GM12873 (cell line): Measurements from ENCODE around the gene RABGAP1L.

Experiments
- TF ChIP-seq, protein P1 (sequence below): IDR thresholded peaks from 2 replicates; pipeline ENCODE4 v1.5.1; 2012; ENCODE audit warnings: low read depth, mild to moderate bottlenecking, moderate library complexity, low read length, control low read depth; ENCODE audit not compliant: insufficient read depth; ENCODE audit errors: missing control alignments

The RABGAP1L gene

GRCh38 chr1:174720618-174721017 is 561.3 kb downstream of the RABGAP1L start:
- TF ChIP-seq, protein P1, sequence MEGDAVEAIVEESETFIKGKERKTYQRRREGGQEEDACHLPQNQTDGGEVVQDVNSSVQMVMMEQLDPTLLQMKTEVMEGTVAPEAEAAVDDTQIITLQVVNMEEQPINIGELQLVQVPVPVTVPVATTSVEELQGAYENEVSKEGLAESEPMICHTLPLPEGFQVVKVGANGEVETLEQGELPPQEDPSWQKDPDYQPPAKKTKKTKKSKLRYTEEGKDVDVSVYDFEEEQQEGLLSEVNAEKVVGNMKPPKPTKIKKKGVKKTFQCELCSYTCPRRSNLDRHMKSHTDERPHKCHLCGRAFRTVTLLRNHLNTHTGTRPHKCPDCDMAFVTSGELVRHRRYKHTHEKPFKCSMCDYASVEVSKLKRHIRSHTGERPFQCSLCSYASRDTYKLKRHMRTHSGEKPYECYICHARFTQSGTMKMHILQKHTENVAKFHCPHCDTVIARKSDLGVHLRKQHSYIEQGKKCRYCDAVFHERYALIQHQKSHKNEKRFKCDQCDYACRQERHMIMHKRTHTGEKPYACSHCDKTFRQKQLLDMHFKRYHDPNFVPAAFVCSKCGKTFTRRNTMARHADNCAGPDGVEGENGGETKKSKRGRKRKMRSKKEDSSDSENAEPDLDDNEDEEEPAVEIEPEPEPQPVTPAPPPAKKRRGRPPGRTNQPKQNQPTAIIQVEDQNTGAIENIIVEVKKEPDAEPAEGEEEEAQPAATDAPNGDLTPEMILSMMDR: no peak

DNA sequence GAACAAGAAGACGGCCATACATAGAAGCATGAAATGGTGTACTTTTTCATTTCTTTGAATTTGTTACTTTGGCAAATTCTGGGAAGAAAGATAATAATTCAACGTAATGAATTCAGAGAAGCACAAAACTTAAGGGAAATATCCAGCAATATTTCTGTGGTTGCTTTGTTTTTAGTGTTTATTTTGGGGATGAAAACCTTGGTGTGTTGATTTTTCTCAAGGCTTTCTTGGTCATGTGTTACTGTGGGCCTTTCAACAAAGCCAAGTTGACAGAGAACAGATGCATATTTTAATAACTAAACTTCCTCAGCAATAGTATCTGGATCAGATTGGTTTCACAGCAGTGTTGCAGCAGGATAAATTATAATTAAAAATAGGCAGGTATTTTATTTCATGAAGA is 561.9 kb downstream of the RABGAP1L start:
- TF ChIP-seq, protein P1: no peak

GRCh38 chr1:174723816-174724215 is 564.5 kb downstream of the RABGAP1L start:
- TF ChIP-seq, protein P1: no peak

- TF ChIP-seq, protein P1: no peak
Measured at GRCh38 chr1:174724219-174724618, 564.9 kb downstream of the RABGAP1L start.

DNA sequence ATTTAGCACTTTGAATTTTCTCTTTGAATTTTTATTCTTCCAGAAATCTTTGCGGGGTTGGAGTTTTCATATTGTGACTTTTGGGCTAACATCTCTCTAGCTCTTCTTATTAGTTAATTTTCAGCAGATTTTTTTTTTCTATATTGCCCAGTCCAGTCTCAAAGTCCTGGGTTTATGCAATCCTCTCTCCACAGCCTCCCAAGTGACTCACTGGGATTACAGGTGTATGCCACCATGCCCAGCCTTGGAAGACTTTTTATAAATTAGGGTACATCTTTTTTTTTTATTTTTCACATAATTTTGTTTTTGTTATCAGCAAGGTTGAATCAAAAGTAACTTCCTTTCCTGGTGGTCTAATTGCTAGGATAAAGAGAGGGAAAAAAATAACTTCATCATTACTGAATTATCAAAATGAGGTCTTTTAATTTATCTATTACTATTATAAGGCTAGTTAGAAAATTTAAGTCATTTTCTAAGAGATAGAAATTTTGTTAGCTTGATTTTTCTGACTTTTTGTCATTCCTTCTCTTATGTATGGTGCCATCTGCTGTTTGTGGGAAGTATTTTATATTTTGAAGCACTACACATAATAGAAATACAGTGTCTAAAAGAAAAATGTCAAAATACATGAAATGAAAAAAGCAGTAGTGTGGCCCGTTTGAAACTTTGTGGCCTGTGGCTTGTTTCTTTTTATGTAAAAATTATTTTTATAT is 567.0 kb downstream of the RABGAP1L start:
- TF ChIP-seq, protein P1: peak; percentile 39

DNA sequence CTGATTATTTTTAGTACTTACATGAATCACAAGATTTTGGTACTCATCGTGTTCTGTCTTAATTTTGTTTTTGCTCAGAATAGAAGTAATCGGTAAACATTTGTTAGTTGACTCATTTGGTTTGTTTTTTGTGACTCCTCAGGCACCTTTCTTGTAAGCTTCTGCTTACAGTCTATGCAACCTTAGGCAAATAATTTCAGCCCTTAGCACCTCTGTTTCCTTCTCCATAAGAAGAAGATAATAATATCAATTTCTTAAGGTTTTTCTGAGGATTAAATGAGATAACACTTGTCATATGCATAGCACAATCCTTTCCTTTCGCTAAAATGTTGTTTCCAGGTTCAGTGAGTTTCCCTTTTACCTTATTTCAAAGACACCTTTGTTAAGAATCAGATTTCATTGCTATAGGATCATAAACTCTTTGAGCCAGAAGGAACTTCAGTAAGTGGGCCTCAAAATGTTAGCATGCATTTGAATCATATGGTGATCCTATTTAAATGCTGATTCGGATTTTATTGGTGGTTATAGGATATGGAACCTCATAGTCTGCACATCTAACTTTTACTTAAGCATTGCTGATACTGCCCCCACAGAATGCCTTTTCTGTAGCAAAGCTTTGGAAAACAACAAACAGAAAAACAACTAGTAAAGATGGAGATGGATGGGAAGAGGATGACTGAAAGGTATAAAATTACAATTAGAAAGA is 567.7 kb downstream of the RABGAP1L start:
- TF ChIP-seq, protein P1: no peak

- TF ChIP-seq, protein P1: no peak
Measured at GRCh38 chr1:174734270-174734669, 575.0 kb downstream of the RABGAP1L start.
